ENCODE data around the gene RPS6KA2.
"Not testable (repeated sequence)": the region's sequence is repeated elsewhere in the genome, so short reads cannot be mapped to it uniquely, and the experiment has no call there.

Gene RPS6KA2

GRCh38 chr6:166636934-166637333, 9.9 kb upstream of the RPS6KA2 start:
- Histone ChIP-seq H3K4me3 (ENCODE audit: low read depth in 1 of 2, low read length in 2 of 2) (no peak overlapping the region), H3K4me2 (ENCODE audit: insufficient read depth, low read length) (no peak overlapping the region), H2AFZ (ENCODE audit: low read depth, low read length) (no peak overlapping the region), H4K20me1 (ENCODE audit: insufficient read depth, low read length) (no peaks in the 10 kb centered on the region), H3K79me2 (ENCODE audit: insufficient read depth, low read length) (no peaks in the 10 kb centered on the region), H3K4me1 (ENCODE audit: insufficient read depth, low read length) (no peaks in the 10 kb centered on the region), H3K9me3 (ENCODE audit: insufficient read depth, low read length, severe bottlenecking) (no peaks in the 10 kb centered on the region), H3K27me3 (ENCODE audit: insufficient read depth, low read length, poor library complexity) (no peaks in the 10 kb centered on the region), H3K36me3 (ENCODE audit: insufficient read depth, low read length) (no peaks in the 10 kb centered on the region), H3K9ac (ENCODE audit: low read depth, low read length) (no peak overlapping the region), H3K27ac (ENCODE audit: low read length) (no peak overlapping the region)
- ATAC-seq (ENCODE audit: insufficient read depth, low read depth): no peak
- TF ChIP-seq EZH2 (IDR thresholded peaks at IDR 0.05; ENCODE audit: borderline replicate concordance, low read depth, low read length, severe bottlenecking) (no peak), CTCF (IDR thresholded peaks at IDR 0.05; ENCODE audit: borderline replicate concordance, extremely low read depth, low read length, poor library complexity, severe bottlenecking) (no peak)
- DNase-seq: no peak

GRCh38 chr6:166636191-166636933, 9.3 kb upstream of the RPS6KA2 start:
- Histone ChIP-seq H3K9ac (ENCODE audit: low read depth, low read length) (no peak overlapping the region), H3K79me2 (ENCODE audit: insufficient read depth, low read length) (no peaks in the 10 kb centered on the region), H3K4me3 (ENCODE audit: low read depth in 1 of 2, low read length in 2 of 2) (no peak overlapping the region), H4K20me1 (ENCODE audit: insufficient read depth, low read length) (no peaks in the 10 kb centered on the region), H3K27me3 (ENCODE audit: insufficient read depth, low read length, poor library complexity) (no peaks in the 10 kb centered on the region), H3K36me3 (ENCODE audit: insufficient read depth, low read length) (no peaks in the 10 kb centered on the region), H3K27ac (ENCODE audit: low read length) (no peak overlapping the region), H3K4me1 (ENCODE audit: insufficient read depth, low read length) (no peaks in the 10 kb centered on the region), H3K9me3 (ENCODE audit: insufficient read depth, low read length, severe bottlenecking) (no peaks in the 10 kb centered on the region), H3K4me2 (ENCODE audit: insufficient read depth, low read length) (no peak overlapping the region), H2AFZ (ENCODE audit: low read depth, low read length) (no peak overlapping the region)
- TF ChIP-seq EZH2 (IDR thresholded peaks at IDR 0.05; ENCODE audit: borderline replicate concordance, low read depth, low read length, severe bottlenecking) (no peak), CTCF (IDR thresholded peaks at IDR 0.05; ENCODE audit: borderline replicate concordance, extremely low read depth, low read length, poor library complexity, severe bottlenecking) (no peak)
- ATAC-seq (ENCODE audit: insufficient read depth, low read depth) (no peak), DNase-seq (no peak)

- no peak overlapping the region for H3K4me2 ChIP-seq (ENCODE audit: insufficient read depth, low read length)
- no peaks in the 10 kb centered on the region for H3K9me3 ChIP-seq (ENCODE audit: insufficient read depth, low read length, severe bottlenecking)
- H3K4me1 ChIP-seq (ENCODE audit: insufficient read depth, low read length): no peaks in the 10 kb centered on the region
- DNase-seq (no peak), ATAC-seq (ENCODE audit: insufficient read depth, low read depth) (no peak)
- TF ChIP-seq EZH2 (IDR thresholded peaks at IDR 0.05; ENCODE audit: borderline replicate concordance, low read depth, low read length, severe bottlenecking) (no peak), CTCF (IDR thresholded peaks at IDR 0.05; ENCODE audit: borderline replicate concordance, extremely low read depth, low read length, poor library complexity, severe bottlenecking) (no peak)
- H3K27ac ChIP-seq (ENCODE audit: low read length): no peak overlapping the region
- no peaks in the 10 kb centered on the region for H3K36me3 ChIP-seq (ENCODE audit: insufficient read depth, low read length)
- no peak overlapping the region for H3K9ac ChIP-seq (ENCODE audit: low read depth, low read length)
- H4K20me1 ChIP-seq (ENCODE audit: insufficient read depth, low read length): no peaks in the 10 kb centered on the region
- H3K79me2 ChIP-seq (ENCODE audit: insufficient read depth, low read length): no peaks in the 10 kb centered on the region
- H2AFZ ChIP-seq (ENCODE audit: low read depth, low read length): no peak overlapping the region
- H3K27me3 ChIP-seq (ENCODE audit: insufficient read depth, low read length, poor library complexity): no peaks in the 10 kb centered on the region
- H3K4me3 ChIP-seq (ENCODE audit: low read depth in 1 of 2, low read length in 2 of 2): no peak overlapping the region
Observed at GRCh38 chr6:166635013-166635970, 8.2 kb upstream of the RPS6KA2 start.

GRCh38 chr6:166634581-166634980, 7.5 kb upstream of the RPS6KA2 start:
- not testable (repeated sequence) for DNase-seq; H3K4me3 ChIP-seq (ENCODE audit: low read depth in 1 of 2, low read length in 2 of 2); H3K79me2 ChIP-seq (ENCODE audit: insufficient read depth, low read length); H4K20me1 ChIP-seq (ENCODE audit: insufficient read depth, low read length); ATAC-seq (ENCODE audit: insufficient read depth, low read depth); H3K36me3 ChIP-seq (ENCODE audit: insufficient read depth, low read length); H3K27me3 ChIP-seq (ENCODE audit: insufficient read depth, low read length, poor library complexity); H3K4me2 ChIP-seq (ENCODE audit: insufficient read depth, low read length); H3K4me1 ChIP-seq (ENCODE audit: insufficient read depth, low read length); H3K27ac ChIP-seq (ENCODE audit: low read length); H2AFZ ChIP-seq (ENCODE audit: low read depth, low read length); H3K9me3 ChIP-seq (ENCODE audit: insufficient read depth, low read length, severe bottlenecking); H3K9ac ChIP-seq (ENCODE audit: low read depth, low read length)
